Transverse colon (tissue), 4 donors: ENCODE results near the gene ZNF512B.

Source experiments
- CTCF ChIP-seq, 5 experiments: fragments of 200-600 bp in 3 of 5; fragments of 450-650 bp in 2 of 5; sonication (generic) in 3 of 5; IDR thresholded peaks; 1 replicate in 2 of 5; 2 replicates in 3 of 5; pipeline ENCODE4 v1.5.1; 2016 to 2017; ENCODE audit warnings: antibody characterized with exemption in 5 of 5, inconsistent platforms in 3 of 5, mild to moderate bottlenecking in 2 of 5, moderate library complexity in 1 of 5
- POLR2AphosphoS5 ChIP-seq, 3 donors: sonication (generic); formaldehyde crosslinking; IDR thresholded peaks; one replicate each; pipeline ENCODE4 v1.6.1; 2016; ENCODE audit warnings: antibody characterized with exemption in 3 of 3

GRCh38 chr20:63979229-63979556 lies 9.5 kb upstream of the ZNF512B start:
- TF ChIP-seq CTCF (IDR thresholded peaks at IDR 0.05) (no peak), POLR2AphosphoS5 (IDR thresholded peaks at IDR 0.05) (no peak)
